HepG2 (cell line): ENCODE data around the gene DNAH9. TPM values are rescaled to one million over a fixed set of nuclear protein-coding genes. Genes with fewer than 3 reads are reported as not detected.

Experiments
- BRCA1 ChIP-seq: sonication (generic); formaldehyde crosslinking; IDR thresholded peaks from 2 replicates; pipeline ENCODE4 v1.4.0; 2020; ENCODE audit warnings: missing genetic modification reagents
- FOXA1 ChIP-seq, 2 experiments: fragments of 450-650 bp in 1 of 2; sonication (generic) in 1 of 2; formaldehyde crosslinking in 1 of 2; IDR thresholded peaks; 2 replicates each; pipeline versions ENCODE4 v1.4.0 to v1.6.1; 2016 to 2020; ENCODE audit warnings: missing genetic modification reagents in 1 of 2
- HNRNPL ChIP-seq: fragments of 200-400 bp; formaldehyde crosslinking; IDR thresholded peaks from 2 replicates; pipeline ENCODE4 v1.6.1; 2017; ENCODE audit warnings: mild to moderate bottlenecking, low read depth, low read length
- KDM6A ChIP-seq: IDR thresholded peaks from 2 replicates; pipeline ENCODE4 v1.6.1; 2016; ENCODE audit warnings: low read depth
- MED13 ChIP-seq: sonication (generic); formaldehyde crosslinking; IDR thresholded peaks from 2 replicates; pipeline ENCODE4 v1.5.0; 2020; ENCODE audit warnings: missing genetic modification reagents
- NFE2 ChIP-seq: sonication (generic); formaldehyde crosslinking; IDR thresholded peaks from 2 replicates; pipeline ENCODE4 v1.4.0; 2020; ENCODE audit warnings: missing genetic modification reagents
- NR3C1 ChIP-seq: sonication (generic); formaldehyde crosslinking; IDR thresholded peaks from 2 replicates; pipeline ENCODE4 v1.4.0; 2020; ENCODE audit warnings: missing genetic modification reagents
- PAX8 ChIP-seq: sonication (generic); formaldehyde crosslinking; IDR thresholded peaks from 2 replicates; pipeline ENCODE4 v1.8.0; 2022; ENCODE audit warnings: mild to moderate bottlenecking, missing genetic modification reagents, borderline replicate concordance
- PHB2 ChIP-seq: fragments of 450-650 bp; IDR thresholded peaks from 2 replicates; pipeline ENCODE4 v1.6.1; 2018; ENCODE audit not compliant: partially characterized antibody
- SETDB1 ChIP-seq: sonication (generic); formaldehyde crosslinking; IDR thresholded peaks from 2 replicates; pipeline ENCODE4 v1.5.1; 2020; ENCODE audit warnings: missing genetic modification reagents, mild to moderate bottlenecking, borderline replicate concordance
- SMAD1 ChIP-seq: sonication (generic); formaldehyde crosslinking; IDR thresholded peaks from 2 replicates; pipeline ENCODE4 v1.4.0; 2020; ENCODE audit warnings: missing genetic modification reagents, low read depth, mild to moderate bottlenecking, borderline replicate concordance
- SNAPC2 ChIP-seq: sonication (generic); formaldehyde crosslinking; IDR thresholded peaks from 2 replicates; pipeline ENCODE4 v1.8.1; 2022; ENCODE audit warnings: mild to moderate bottlenecking, missing genetic modification reagents
- SRY ChIP-seq: sonication (generic); formaldehyde crosslinking; IDR thresholded peaks from 2 replicates; pipeline ENCODE4 v1.8.0; 2022; ENCODE audit warnings: mild to moderate bottlenecking, missing genetic modification reagents
- TBX2 ChIP-seq: sonication (generic); formaldehyde crosslinking; IDR thresholded peaks from 2 replicates; pipeline ENCODE4 v1.5.0; 2020; ENCODE audit warnings: missing genetic modification reagents, mild to moderate bottlenecking, borderline replicate concordance
- ZNF260 ChIP-seq: sonication (generic); formaldehyde crosslinking; IDR thresholded peaks from 2 replicates; pipeline ENCODE4 v1.4.0; 2020; ENCODE audit warnings: missing genetic modification reagents, low read depth, mild to moderate bottlenecking, borderline replicate concordance
- ZNF354B ChIP-seq: sonication (generic); formaldehyde crosslinking; IDR thresholded peaks from 2 replicates; pipeline ENCODE4 v1.8.0; 2022; ENCODE audit warnings: mild to moderate bottlenecking, missing genetic modification reagents
- ZNF44 ChIP-seq: sonication (generic); formaldehyde crosslinking; IDR thresholded peaks from 2 replicates; pipeline ENCODE4 v1.5.1; 2020; ENCODE audit warnings: mild to moderate bottlenecking, missing genetic modification reagents
- ZNF468 ChIP-seq: sonication (generic); formaldehyde crosslinking; IDR thresholded peaks from 2 replicates; pipeline ENCODE4 v1.8.0; 2022; ENCODE audit warnings: mild to moderate bottlenecking, moderate library complexity, missing genetic modification reagents
- ZNF629 ChIP-seq: sonication (generic); formaldehyde crosslinking; conservative IDR thresholded peaks from 2 replicates; pipeline ENCODE4 v1.5.0; 2020; ENCODE audit warnings: missing genetic modification reagents
- ZSCAN31 ChIP-seq: sonication (generic); formaldehyde crosslinking; IDR thresholded peaks from 2 replicates; pipeline ENCODE4 v1.5.0; 2020; ENCODE audit warnings: low read depth, mild to moderate bottlenecking, missing genetic modification reagents
- polyA plus RNA-seq, 8 experiments: library from polyadenylated mRNA; depleted of rRNA in 3 of 8; stranded (reverse) in 7 of 8; unstranded in 1 of 8; fragments of >200 nt; fragmentation: Illumina TruSeq in 4 of 8; extraction: Trizol in 4 of 8; gene quantifications; 2 replicates each; pipeline versions ENCODE4 v1.2.1 to v1.2.3, GENCODE V29; 2011 to 2016; ENCODE audit warnings: low read depth in 4 of 8, missing spikeins in 1 of 8, mixed read lengths in 1 of 8; ENCODE audit not compliant: insufficient read depth in 1 of 8
- total RNA-seq, 5 experiments: library from RNA; depleted of rRNA; stranded (reverse); fragments of >200 nt; fragmentation: Illumina TruSeq; extraction: Trizol; gene quantifications; 2 replicates each; pipeline ENCODE4 v1.2.3, GENCODE V29; 2016; ENCODE audit warnings: low read depth in 1 of 5
- TF ChIP-seq, protein P1 (sequence below): sonication (generic); formaldehyde crosslinking; IDR thresholded peaks from 2 replicates; pipeline ENCODE4 v1.5.0; 2020; ENCODE audit warnings: missing genetic modification reagents
- TF ChIP-seq, protein P2 (sequence below): sonication (generic); formaldehyde crosslinking; IDR thresholded peaks from 2 replicates; pipeline ENCODE4 v1.4.0; 2020; ENCODE audit warnings: missing genetic modification reagents
- TF ChIP-seq, protein P3 (sequence below): sonication (generic); formaldehyde crosslinking; IDR thresholded peaks from 2 replicates; pipeline ENCODE4 v1.5.1; 2020; ENCODE audit warnings: mild to moderate bottlenecking, missing genetic modification reagents, borderline replicate concordance

Gene DNAH9
- total and polyA plus RNA-seq, 2 of the 13 experiments (the other 11 are each of a cell fraction or from before 2014, with no cell fraction given), result not detected

DNA sequence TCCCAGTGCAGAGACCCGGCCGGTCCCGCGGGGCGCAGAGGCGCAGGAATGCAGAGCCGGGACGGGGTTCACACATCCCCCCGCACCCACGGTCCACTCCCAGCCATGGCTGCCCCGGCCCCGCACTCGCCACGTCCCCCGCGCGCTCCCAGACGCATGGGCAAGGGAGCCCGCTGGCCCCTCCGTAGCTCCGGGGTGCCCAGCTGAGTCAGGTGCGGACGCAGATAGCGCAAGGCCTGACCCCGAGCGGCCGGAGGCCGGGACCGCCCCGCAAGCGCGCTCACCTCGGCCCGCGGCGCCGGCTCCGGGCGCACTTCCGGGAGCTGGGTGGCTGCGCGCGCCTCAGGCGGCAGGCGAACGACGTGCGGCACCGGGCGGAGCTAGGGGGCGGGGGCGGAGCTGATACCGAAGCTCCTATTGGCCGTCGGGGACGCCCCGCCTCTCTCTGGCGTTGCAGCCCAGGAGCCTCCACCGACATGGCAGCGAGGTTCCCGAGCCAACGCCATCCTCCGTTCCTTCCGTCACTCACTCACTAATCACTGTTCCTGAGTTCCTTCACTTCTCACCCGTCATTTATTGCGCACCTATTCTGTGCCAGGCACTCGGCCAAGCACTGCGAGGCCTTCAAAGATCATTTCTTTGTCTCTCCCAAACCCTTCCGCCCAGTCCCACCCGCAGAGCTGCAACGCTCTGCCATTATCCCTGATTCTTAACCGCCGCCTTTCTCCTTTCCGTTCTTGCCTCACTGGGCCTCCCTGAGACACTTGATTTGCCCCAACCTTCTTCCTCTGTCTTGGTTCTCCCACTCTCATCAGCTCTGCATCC, 399.1 kb downstream of the DNAH9 start, which contains the start of gene ZNF18 (continued):
- TF ChIP-seq, protein P1, sequence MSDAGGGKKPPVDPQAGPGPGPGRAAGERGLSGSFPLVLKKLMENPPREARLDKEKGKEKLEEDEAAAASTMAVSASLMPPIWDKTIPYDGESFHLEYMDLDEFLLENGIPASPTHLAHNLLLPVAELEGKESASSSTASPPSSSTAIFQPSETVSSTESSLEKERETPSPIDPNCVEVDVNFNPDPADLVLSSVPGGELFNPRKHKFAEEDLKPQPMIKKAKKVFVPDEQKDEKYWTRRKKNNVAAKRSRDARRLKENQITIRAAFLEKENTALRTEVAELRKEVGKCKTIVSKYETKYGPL (CRISPR knock-in tag), result no peak
- TF ChIP-seq ZNF44 (CRISPR knock-in tag) (no peak), PAX8 (CRISPR knock-in tag) (no peak; the same call in 1 of the 2 replicates), KDM6A (CRISPR knock-in tag) (no peak), ZNF260 (CRISPR knock-in tag) (no peak), HNRNPL (0 out of 2 replicates have a peak, but pooled peaks have one; percentile 28), SETDB1 (CRISPR knock-in tag) (no peak), TBX2 (CRISPR knock-in tag) (peak; percentile 52; the same call in 1 of the 2 replicates), SNAPC2 (0 out of 2 replicates have a peak, but pooled peaks have one; percentile 71), NR3C1 (CRISPR knock-in tag) (no peak), ZSCAN31 (no peak; the same call in none of the 2 replicates), NFE2 (CRISPR knock-in tag) (no peak), SMAD1 (CRISPR knock-in tag) (peak; percentile 76; the same call in 1 of the 2 replicates), ZNF629 (no peak), ZNF354B (no peak), ZNF468 (CRISPR knock-in tag) (no peak), BRCA1 (CRISPR knock-in tag) (no peak), MED13 (CRISPR knock-in tag) (peak; percentile 28; the same call in 1 of the 2 replicates), FOXA1 (IDR thresholded peaks at IDR 0.05) (no peak), FOXA1 (CRISPR knock-in tag; IDR thresholded peaks at IDR 0.05) (no peak), SRY (CRISPR knock-in tag) (0 out of 2 replicates have a peak, but pooled peaks have one; percentile 21), PHB2 (no peak)
- TF ChIP-seq, protein P2, sequence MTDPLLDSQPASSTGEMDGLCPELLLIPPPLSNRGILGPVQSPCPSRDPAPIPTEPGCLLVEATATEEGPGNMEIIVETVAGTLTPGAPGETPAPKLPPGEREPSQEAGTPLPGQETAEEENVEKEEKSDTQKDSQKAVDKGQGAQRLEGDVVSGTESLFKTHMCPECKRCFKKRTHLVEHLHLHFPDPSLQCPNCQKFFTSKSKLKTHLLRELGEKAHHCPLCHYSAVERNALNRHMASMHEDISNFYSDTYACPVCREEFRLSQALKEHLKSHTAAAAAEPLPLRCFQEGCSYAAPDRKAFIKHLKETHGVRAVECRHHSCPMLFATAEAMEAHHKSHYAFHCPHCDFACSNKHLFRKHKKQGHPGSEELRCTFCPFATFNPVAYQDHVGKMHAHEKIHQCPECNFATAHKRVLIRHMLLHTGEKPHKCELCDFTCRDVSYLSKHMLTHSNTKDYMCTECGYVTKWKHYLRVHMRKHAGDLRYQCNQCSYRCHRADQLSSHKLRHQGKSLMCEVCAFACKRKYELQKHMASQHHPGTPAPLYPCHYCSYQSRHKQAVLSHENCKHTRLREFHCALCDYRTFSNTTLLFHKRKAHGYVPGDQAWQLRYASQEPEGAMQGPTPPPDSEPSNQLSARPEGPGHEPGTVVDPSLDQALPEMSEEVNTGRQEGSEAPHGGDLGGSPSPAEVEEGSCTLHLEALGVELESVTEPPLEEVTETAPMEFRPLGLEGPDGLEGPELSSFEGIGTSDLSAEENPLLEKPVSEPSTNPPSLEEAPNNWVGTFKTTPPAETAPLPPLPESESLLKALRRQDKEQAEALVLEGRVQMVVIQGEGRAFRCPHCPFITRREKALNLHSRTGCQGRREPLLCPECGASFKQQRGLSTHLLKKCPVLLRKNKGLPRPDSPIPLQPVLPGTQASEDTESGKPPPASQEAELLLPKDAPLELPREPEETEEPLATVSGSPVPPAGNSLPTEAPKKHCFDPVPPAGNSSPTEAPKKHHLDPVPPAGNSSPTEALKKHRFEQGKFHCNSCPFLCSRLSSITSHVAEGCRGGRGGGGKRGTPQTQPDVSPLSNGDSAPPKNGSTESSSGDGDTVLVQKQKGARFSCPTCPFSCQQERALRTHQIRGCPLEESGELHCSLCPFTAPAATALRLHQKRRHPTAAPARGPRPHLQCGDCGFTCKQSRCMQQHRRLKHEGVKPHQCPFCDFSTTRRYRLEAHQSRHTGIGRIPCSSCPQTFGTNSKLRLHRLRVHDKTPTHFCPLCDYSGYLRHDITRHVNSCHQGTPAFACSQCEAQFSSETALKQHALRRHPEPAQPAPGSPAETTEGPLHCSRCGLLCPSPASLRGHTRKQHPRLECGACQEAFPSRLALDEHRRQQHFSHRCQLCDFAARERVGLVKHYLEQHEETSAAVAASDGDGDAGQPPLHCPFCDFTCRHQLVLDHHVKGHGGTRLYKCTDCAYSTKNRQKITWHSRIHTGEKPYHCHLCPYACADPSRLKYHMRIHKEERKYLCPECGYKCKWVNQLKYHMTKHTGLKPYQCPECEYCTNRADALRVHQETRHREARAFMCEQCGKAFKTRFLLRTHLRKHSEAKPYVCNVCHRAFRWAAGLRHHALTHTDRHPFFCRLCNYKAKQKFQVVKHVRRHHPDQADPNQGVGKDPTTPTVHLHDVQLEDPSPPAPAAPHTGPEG (CRISPR knock-in tag), result peak; percentile 64; the same call in 1 of the 2 replicates
- TF ChIP-seq, protein P3, sequence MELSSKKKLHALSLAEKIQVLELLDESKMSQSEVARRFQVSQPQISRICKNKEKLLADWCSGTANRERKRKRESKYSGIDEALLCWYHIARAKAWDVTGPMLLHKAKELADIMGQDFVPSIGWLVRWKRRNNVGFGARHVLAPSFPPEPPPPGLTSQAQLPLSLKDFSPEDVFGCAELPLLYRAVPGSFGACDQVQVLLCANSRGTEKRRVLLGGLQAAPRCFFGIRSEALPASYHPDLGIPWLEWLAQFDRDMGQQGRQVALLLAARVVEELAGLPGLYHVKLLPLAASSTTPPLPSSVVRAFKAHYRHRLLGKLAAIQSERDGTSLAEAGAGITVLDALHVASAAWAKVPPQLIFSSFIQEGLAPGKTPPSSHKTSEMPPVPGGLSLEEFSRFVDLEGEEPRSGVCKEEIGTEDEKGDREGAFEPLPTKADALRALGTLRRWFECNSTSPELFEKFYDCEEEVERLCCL, result no peak
